Stimulated activated CD8-positive, alpha-beta memory T cell treated with anti-CD3 and anti-CD28 coated beads, Interleukin-12 subunit alpha, Interleukin-12 subunit beta, amount 100 ng/mL, for 24 hours (primary cell): ENCODE results near the gene ARTN.

Source experiments
- DNase-seq: peaks from one replicate; pipeline ENCODE4 v3.0.0-alpha.2; 2020; ENCODE audit errors: extremely low read depth

ARTN gene, protein sequence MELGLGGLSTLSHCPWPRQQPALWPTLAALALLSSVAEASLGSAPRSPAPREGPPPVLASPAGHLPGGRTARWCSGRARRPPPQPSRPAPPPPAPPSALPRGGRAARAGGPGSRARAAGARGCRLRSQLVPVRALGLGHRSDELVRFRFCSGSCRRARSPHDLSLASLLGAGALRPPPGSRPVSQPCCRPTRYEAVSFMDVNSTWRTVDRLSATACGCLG

DNA sequence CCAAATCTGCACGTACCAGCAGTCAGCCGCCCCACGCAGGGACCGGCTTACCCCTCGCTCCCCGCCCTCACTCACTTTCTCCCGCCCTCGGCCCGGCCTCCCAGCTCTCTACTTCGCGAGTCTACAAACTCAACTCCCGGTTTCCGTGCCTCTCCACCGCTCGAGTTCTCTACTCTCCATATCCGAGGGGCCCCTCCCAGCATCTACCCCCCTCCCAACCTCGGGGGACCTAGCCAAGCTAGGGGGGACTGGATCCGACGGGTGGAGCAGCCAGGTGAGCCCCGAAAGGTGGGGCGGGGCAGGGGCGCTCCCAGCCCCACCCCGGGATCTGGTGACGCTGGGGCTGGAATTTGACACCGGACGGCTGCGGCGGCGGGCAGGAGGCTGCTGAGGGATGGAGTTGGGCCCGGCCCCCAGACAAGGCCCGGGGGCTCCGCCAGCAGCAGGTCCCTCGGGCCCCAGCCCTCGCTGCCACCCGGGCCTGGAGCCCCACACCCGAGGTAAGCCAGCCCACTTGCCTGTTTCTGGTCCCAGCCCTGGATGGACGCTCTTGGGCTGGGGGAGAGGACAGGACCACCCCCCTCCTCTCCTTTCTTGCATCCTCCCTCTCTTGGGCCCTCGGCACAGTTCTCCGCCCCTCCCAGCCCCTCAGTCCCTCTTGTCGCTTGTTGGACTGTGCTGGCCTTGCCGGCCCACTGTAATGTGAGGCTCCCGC, at the start of gene ARTN:
Gene ARTN (plus strand): TSS at position 416 of the 715 bp plus-strand sequence. CDS start 1,856 bp downstream, outside the sequence.
- no peak for DNase-seq

DNA sequence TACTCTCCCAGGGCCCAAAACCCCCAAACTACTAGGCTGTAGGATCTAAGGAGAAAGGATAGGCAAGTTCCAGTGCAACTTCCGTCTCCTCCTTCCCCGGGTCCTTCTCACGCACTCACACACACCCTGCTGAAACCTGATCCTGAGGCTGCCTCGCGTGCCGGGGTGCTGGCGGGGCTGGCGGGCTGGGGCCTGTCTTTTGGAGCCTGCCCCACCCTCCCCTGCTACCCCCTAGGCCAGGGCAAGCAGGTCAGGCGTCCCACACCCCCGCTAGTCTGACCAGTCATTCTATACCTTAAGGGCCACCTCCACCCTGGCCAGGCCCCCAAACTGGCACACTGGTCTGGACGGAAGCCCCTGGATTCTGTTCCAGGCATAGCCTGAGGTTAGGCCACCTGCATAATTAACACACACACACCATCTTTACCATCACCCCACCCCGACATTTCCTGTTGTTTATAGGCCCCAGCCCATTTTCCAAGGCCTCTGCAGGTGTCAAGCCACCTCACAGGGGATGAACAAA, 48.3 kb upstream of the ARTN start:
- no peak for DNase-seq

DNA sequence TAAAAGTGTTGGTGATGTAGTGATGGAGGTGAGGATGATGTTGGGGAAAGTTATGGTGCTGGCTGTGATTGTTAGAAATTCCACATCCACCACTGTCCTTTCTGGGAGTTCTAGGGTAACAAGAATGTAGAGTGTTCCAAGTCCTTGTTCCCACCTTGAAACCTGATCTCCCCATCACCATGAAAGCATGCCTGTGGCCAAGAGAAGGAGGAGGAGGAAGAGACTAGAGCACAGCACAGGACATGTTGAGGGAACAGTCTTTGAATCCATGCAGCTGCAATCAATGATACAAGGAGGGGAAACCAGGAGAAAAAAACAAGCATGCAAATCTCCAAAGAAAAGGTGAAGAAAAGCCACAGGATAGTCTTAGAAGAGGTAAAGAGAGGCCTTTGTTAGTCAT, 45.9 kb upstream of the ARTN start:
- DNase-seq, result no peak

DNA sequence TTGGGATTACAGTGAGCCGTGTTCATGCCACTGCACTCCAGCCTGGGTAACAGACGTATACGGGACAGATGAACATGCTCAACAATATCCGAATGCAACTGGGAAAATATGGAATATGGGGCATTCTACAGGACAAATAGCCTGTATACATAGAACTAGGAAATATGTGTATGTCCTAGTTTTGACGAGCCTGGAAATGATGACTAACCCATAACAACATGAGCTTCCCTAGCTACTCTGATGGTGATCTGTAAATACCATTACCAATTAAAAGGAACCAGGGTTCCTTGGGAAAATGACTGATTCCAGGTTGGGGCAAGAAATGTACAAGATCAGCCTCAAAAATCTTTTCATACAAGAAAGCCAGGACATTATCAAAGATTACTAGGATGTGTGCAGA, 42.8 kb upstream of the ARTN start:
- DNase-seq, result no peak

DNA sequence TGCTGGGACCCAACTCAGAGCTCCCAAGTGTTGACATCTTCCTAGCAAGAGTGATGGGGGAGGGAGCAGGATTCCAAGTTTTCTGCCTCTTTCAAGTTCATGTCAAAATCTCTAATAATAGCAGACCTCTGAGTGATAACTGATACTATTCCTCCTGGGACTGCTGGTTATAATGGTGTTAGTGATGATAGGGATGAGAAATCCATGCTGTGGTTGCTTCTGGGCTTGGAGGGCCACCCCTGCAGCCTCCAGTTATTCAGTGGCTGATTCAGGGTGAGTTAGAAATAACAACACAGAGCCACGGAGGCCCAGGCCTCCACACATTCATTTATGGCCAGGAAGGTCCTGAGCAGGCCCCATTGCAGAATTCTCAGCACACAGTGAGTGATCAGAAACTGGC, 40.6 kb upstream of the ARTN start:
- no peak for DNase-seq

DNA sequence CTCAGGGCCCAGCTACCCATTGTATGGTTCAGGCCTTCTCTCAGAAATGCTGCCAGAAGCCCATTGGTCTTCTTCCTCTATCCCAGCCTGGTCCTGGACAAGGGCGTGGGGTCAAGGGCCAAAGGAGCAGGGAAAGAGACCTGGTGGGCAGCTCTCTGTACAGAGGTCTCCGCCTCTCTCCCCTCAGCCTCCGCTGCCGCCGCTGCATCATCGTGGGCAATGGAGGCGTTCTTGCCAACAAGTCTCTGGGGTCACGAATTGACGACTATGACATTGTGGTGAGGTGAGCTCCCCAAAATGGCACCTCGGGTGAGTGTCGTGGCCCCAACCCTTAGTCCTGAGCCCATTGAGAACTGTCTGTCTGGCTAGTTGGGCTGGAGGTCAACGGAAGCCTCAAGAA, 34.6 kb upstream of the ARTN start:
- no peak for DNase-seq

DNA sequence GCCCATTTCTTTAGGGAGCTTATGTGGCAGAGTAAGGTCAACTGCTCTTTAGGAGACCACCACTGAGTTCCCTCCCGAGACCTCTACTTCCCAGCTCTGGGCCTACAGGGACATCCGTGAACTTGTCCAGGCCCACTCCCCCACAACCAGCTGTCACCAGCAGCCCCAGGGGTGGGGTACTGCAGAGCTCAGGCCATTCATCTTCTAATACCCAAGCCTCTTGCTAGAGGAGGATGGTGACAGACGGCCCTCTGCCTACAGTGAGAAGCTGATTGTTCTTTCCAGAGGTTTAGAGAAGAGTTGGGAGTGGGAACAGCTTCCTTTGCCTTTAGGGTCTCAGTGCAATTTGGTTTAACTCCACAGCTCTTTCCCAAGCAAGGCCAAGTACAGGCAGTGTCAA, 33.2 kb upstream of the ARTN start:
- no peak for DNase-seq

DNA sequence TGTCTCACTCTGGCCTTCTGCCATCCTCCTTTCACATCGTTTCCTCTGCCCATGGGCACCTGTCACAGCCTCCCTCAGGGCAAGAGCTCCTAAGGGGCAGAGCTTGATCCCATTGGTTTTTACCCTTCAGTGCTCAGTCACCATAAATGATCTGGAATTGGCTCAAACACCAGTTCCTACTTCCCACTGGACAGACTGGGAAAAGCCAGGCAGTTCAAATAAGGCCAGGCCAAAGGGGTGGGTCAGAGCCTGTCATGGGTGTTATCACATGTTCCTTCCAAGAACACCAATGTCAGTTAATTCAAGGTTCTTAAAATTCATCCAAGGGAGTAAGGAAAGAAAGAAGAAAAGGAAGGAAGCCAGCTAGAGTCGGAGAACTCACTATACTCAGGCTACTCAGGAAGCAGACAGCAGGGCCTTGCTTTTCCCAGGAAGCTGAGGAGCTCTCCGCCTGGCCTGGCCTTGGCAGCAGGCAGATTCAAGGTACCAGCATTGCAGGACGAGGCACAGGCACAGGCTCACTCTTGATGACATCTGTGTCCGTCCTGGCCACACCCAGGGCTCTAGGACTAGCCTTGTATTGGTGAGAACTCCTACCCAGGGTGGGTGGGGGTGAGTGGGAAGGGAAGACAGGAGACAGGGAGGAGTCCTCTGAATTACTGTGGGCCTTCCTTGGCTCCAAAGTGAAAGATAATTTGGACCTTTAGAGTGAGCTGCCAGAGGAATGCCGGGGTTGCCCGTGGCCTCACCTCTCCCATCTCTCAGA, 32.2 kb upstream of the ARTN start:
- no peak for DNase-seq

DNA sequence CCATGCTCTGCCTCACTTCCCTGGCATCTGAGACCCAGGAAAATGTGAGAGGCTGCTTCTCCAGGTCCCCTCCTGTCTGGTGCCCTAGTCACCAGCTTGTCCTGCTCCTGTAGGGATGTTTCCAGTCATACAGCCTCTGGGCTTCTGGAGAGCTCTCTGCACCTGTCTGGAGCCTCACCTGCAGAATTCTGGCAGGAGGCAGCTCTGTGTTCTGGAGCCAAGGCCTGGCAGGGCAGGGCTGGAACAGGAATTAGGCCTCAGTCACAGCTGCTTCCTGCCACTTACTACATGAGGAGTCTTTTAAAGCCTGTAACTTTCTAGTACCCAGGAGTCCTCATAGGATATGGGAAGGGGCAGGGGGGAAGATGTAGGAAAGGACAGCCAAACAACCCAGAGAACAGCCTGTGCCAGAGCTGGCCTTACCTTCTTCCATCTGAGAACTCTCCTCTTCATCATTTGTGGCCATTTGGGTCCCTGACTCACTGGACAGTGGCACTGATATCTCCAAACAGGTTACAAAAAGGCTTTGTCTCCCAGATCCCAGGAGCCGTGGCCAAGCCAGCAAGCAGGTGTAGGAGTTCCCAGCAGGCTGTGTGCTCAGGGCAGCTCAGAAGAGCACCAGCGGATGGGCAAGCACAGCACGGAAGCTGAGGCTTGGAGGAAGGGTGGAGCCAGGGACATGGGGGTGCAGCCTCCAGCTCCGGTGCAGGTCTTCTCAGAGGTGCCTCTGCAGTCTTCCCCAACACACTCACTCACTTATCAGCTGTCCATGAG, 31.4 kb upstream of the ARTN start:
- no peak for DNase-seq

DNA sequence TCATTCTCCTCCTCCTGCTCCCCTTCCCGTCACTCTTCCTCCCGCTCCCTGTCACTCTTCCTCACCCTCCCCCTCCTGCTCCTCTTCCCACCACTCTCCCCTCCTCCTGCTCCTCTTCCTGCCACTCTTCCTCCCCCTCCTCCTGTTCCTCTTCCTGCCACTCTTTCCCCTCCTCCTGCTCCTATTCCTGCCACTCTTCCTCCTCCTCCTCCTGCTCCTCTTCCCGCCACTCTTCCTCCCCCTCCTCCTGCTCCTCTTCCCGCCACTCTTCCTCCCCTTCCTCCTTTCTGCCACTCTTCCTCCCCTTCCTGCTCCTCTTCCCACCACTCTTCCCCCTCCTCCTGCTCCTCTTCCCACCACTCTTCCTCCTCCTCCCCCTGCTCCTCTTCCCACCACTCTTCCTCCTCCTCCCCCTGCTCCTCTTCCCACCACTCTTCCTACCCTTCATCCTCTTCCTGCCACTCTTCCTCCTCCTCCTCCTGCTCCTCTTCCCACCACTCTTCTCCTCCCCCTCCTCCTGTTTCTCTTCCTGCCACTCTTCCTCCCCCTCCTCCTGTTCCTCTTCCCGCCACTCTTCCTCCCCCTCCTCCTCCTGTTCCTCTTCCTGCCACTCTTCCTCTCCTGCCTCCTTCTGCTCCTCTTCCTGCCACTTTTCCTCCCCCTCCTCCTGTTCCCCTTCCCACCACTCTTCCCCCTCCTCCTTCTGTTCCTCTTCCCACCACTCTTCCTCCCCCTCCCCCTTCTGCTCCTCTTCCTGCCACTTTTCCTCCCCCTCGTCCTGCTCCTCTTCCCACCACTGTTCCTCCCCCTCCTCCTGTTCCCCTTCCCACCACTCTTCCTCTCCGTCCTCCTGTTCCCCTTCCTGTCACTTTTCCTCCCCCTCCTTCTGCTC, 28.7 kb upstream of the ARTN start:
- DNase-seq, result no peak

DNA sequence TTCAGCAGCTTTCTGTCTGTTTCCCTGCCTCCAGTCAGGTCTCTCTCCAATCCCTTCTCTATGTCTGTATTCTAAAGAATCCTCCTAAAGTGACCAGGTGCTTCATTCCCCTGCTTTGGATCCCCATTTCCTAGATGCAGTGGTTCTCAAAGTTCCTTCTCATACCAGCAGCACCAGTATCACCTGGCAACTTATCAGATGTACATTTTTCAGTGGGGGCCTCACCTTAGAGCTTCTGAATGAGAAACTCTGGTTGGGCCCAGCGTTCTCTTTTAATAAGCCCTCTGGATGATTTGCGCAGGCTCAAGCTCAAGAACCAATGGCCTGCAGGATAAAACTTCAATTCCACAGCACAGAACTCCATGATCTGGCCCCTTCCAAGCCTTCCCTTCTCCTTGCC, 25.4 kb upstream of the ARTN start:
- DNase-seq, result no peak

DNA sequence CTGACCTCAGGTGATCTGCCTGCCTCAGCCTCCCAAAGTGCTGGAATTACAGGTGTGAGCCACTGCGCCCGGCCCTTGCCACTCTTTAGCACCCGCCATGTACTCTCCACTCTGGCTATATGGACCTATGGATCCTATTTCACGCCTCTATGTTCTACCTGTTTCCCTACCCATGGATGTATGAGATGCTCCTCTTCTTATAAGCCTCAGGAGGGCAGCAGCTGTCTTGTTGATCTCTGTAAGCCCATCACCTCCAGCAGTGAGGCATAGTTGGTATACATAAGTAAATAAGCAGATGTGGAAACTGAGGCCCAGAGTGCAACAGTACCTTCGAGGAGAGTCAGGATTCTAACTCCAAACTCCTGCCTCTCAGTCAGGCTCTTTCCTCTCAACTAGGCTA, 24.7 kb upstream of the ARTN start:
- DNase-seq, result no peak

DNA sequence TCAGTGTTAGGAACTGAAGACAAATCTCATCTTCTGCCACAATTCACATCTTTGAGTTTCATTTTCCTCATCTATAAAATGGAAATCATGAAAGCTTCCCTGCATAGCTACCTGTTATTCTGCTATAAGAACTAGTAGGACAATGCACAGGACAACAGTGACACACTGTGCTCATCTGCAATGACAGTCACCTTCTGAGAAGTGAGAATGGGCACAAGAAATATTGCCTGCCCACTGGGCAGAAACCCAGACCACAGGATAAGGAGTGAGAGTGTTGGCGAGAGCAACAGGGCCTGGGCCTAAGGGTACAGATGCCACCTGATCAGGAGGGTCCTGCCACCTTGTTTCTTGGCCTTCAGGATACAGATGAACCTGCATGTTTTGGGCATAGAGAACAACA, 23.3 kb upstream of the ARTN start:
- no peak for DNase-seq

DNA sequence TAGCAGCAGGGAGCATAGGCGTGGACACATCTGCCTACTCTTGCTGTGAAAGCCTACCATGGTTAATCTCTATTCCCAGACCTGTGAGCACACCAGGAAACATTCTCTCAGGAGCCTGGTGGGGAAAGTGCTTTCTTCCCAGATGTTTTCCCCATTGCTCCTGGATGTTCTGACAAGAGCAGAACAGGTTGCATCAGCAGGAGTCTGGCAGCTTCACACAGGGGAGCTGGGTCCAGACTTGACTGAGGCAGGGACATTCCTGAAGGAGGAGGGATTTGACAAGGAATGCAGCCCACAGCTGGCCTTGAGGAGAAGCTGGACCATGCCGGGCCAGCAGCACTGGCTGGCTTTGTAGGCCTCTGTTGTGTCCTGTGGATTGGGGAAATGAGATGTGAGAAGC, 21.0 kb upstream of the ARTN start:
- DNase-seq, result no peak

DNA sequence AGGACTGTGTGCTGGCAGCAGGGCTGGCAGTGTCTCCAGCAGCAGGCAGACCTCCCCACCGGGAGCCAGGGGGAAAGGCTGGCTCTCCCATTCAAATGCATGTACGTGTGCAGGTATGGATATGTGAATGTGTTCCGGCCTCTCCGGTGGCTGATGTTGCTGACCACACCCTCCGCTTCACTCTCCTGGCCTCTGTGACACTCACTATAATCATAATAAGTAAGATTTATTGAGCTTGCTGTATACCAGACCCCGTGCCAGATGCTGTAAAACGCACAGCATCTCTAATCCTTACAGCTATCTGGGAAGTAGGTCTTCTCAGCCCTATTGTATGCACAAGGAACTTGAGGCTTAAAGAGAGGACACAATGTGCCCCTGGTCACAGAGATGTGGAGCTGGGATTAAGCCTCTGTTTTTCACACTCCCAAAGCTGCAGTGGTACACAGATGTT, 20.5 kb upstream of the ARTN start:
- DNase-seq, result no peak

DNA sequence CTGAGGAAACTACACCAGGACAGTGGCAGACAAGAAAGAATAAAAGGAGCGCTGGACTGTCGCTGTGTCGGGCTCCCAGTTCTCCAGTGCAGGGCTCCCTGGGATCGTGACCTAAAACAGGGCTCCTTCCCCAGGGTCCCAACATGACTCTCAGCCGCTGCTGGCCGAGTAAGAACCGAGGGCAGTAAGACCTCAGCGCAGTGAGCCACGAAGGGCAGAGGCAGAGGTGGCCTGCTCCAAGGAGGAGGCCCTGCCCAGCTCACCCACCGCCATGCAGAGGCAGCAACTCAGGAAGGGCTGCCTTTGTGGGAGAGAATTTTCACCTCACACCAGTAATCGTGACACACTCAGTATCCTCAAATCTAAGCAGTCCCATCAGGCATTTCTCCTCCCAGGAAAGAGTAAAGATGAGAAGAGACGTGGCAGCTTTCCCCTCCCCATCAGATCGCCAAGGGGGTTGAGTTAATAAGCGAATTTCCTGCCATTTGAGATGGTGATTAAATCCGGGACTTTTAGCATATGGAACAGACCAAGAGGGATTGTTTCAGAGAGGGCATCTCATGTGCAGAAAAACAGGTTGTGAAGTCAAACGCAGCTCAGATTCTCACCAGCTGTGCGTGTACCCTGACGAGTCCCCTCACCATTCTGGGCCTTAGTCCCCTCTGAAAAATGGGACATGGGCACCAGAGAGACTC, 19.8 kb upstream of the ARTN start:
- no peak for DNase-seq

DNA sequence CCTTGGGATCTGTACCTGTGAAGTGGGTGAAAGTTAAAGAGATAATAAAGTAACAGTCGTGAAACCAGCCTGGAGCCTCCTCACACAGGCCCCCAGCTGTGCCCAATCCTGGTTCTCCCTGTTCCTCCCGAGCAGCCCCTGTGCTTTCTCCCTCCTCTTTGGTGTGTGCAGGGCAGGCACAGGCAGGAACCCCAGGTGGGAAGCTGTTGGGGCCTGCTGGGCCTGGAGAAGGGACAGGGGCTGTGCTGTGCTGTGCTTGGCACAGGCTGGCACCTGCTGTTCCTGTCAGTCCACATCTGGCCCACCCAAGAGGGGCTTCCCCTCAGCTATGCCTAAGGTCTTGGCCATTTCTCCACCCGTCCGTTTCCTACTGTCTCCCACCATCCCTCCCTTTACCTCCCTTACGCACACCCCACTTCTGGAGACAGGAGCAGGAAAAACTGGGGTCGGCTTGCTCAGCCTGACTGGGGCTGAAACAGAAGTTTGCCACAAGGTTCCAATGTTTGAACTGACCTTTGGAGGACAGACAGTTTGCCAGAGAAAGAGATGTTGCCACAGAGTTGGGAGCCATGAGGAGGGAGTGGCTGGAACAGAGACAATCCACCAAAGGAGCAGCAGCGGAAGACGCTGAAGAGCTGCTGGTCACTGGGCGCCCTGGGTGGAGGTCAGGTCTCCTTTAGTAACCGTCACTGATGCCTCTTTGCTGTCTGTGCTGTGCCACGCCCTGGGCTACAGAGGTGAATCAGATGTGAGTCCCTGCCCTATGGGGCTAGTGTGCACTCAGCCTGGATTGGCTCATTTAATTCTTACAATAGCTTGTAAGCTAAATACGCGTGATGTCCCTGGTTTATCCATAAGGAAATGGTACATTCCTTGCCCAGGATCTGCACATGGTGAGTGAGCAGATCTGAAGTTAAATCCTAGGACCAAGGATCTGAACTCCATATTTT, 18.8 kb upstream of the ARTN start:
- no peak for DNase-seq

DNA sequence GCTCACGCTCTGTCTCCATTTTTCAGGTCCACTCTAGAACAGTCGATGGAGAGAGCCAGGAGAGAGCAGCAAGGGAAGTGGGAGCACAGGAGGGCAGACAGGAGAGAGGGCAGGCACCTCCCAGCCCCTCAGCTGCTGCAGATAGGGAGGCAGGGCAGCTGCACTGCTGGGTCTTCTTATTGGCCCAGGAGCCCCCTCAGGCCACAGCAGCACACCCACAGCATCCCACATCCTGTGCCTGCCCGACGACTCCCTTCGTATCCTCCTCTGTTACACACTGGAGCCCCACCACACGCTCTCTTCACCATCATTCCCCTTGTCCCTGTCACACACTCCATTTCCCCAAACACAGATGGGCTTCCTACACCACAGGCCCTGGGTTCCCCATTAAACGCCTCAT, 13.7 kb upstream of the ARTN start:
- no peak for DNase-seq

DNA sequence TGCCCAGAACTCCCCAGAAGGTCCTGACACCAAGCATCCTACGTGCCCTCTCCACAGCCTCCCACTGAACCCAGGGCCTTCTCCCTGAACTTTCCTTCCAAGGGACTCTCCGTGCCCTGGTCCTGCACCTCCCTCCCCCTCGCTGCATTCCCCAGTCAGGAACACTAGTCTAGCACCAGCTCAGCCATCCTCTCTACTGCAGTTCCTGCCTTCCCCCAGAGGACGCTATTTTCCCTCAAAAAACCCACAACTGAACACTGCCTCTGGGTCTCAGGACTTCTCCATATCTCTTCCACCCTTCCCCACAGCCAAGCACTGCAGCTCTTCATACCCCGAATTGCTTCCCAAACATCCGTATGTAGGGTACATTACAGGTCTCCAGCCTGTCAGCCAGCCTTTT, 12.6 kb upstream of the ARTN start:
- DNase-seq, result no peak
